Keratinocyte (primary cell): ENCODE measurements around the gene BPNT1. TPM values are rescaled to one million over a fixed set of nuclear protein-coding genes. Genes with fewer than 3 reads are reported as not detected.

Experiments
- DNase-seq: peaks from one replicate; pipeline ENCODE4 v3.0.0-alpha.2; 2011; ENCODE audit warnings: low read depth, missing footprints, low spot score
- FAIRE-seq: peaks from 2 replicates; lab custom pipeline; 2011; peaks lifted over from hg19 to GRCh38; lab: Jason Lieb, UNC
- H2AFZ ChIP-seq: 2 replicates; pipeline ENCODE4 v1.6.0; 2012; ENCODE audit warnings: low read length, control low read depth, inconsistent platforms; ENCODE audit not compliant: control insufficient read depth
- H3K27ac ChIP-seq: 2 replicates; pipeline ENCODE4 v1.5.1; 2011; ENCODE audit warnings: low read length; ENCODE audit not compliant: control insufficient read depth, insufficient read depth
- H3K27me3 ChIP-seq: 3 replicates; pipeline ENCODE4 v1.6.0; 2011; ENCODE audit warnings: low read length; ENCODE audit not compliant: control insufficient read depth, insufficient read depth; ENCODE audit errors: extremely low read depth
- H3K36me3 ChIP-seq, 2 experiments: 2 replicates in 1 of 2; 3 replicates in 1 of 2; pipeline ENCODE4 v1.5.1; 2011; ENCODE audit warnings: low read length in 2 of 2, mild to moderate bottlenecking in 1 of 2; ENCODE audit not compliant: control insufficient read depth in 2 of 2, insufficient read depth in 2 of 2; ENCODE audit errors: extremely low read depth in 1 of 2
- H3K4me1 ChIP-seq: 3 replicates; pipeline ENCODE4 v1.5.1; 2011; ENCODE audit warnings: low read length; ENCODE audit not compliant: control insufficient read depth, insufficient read depth; ENCODE audit errors: extremely low read depth
- H3K4me2 ChIP-seq: 3 replicates; pipeline ENCODE4 v1.6.0; 2011; ENCODE audit warnings: low read depth, low read length; ENCODE audit not compliant: control insufficient read depth, insufficient read depth; ENCODE audit errors: extremely low read depth
- H3K4me3 ChIP-seq, 3 experiments: fragments of 200-600 bp in 1 of 3; sonication (generic) in 1 of 3; 2 replicates in 2 of 3; 3 replicates in 1 of 3; pipeline ENCODE4 v1.5.1; 2011 to 2016; ENCODE audit warnings: low read length in 3 of 3, mild to moderate bottlenecking in 3 of 3, control low read depth in 2 of 3, inconsistent platforms in 1 of 3, low read depth in 1 of 3, mixed read lengths in 1 of 3, mixed run types in 1 of 3, moderate library complexity in 1 of 3; ENCODE audit not compliant: control insufficient read depth in 2 of 3, insufficient read depth in 2 of 3; ENCODE audit errors: extremely low read depth in 1 of 3
- H3K79me2 ChIP-seq: 2 replicates; pipeline ENCODE4 v1.6.0; 2012; ENCODE audit warnings: low read length; ENCODE audit not compliant: control insufficient read depth, insufficient read depth
- H3K9ac ChIP-seq: 3 replicates; pipeline ENCODE4 v1.6.0; 2011; ENCODE audit warnings: low read length; ENCODE audit not compliant: control insufficient read depth, insufficient read depth; ENCODE audit errors: extremely low read depth
- H3K9me1 ChIP-seq: 3 replicates; pipeline ENCODE4 v1.6.0; 2011; ENCODE audit warnings: low read length; ENCODE audit not compliant: control insufficient read depth, insufficient read depth; ENCODE audit errors: extremely low read depth
- H3K9me3 ChIP-seq: 2 replicates; pipeline ENCODE4 v1.5.1; 2012; ENCODE audit warnings: low read depth, low read length; ENCODE audit not compliant: control insufficient read depth
- H4K20me1 ChIP-seq: 3 replicates; pipeline ENCODE4 v1.6.0; 2011; ENCODE audit warnings: low read length; ENCODE audit not compliant: control insufficient read depth, insufficient read depth; ENCODE audit errors: extremely low read depth
- EZH2 ChIP-seq: IDR thresholded peaks from one replicate; pipeline ENCODE4 v1.6.1; 2012; ENCODE audit warnings: inconsistent platforms, mild to moderate bottlenecking, low read length, moderate library complexity
- dilution Hi-C: fragments of 300-500 bp; cut with MboI; formaldehyde crosslinking; loops from one replicate; pipeline ENCODE4 v1.7.0; 2020; ENCODE audit warnings: low sequenced_read_pairs; ENCODE audit not compliant: extremely low pct_ligation_motif_present
- polyA plus RNA-seq, 5 experiments: library from polyadenylated mRNA; depleted of rRNA in 3 of 5; stranded (reverse) in 3 of 5; stranded (forward) in 1 of 5; unstranded in 1 of 5; fragments of >200 nt; gene quantifications; 1 replicate in 1 of 5; 2 replicates in 3 of 5; 3 replicates in 1 of 5; pipeline versions ENCODE4 v1.2.1 to v1.2.3, GENCODE V29; 2011 to 2012; ENCODE audit warnings: missing spikeins in 2 of 5, low read depth in 1 of 5, low replicate concordance in 1 of 5
- TF ChIP-seq, protein P1 (sequence below), 3 experiments: IDR thresholded peaks in 1 of 3; conservative IDR thresholded peaks in 1 of 3; optimal IDR thresholded peaks in 1 of 3; 2 replicates in 2 of 3; 3 replicates in 1 of 3; pipeline versions ENCODE3 to v1.5.1; 2011; ENCODE audit warnings: low read length in 3 of 3, mild to moderate bottlenecking in 3 of 3, moderate library complexity in 2 of 3, control low read depth in 1 of 3, inconsistent platforms in 1 of 3; ENCODE audit not compliant: insufficient read depth in 2 of 3; ENCODE audit errors: extremely low read depth in 1 of 3

BPNT1 gene
- polyA plus RNA-seq, 1 donor (not counting 4 experiments of a cell fraction or from before 2014, with no cell fraction given): 53.7 TPM

DNA sequence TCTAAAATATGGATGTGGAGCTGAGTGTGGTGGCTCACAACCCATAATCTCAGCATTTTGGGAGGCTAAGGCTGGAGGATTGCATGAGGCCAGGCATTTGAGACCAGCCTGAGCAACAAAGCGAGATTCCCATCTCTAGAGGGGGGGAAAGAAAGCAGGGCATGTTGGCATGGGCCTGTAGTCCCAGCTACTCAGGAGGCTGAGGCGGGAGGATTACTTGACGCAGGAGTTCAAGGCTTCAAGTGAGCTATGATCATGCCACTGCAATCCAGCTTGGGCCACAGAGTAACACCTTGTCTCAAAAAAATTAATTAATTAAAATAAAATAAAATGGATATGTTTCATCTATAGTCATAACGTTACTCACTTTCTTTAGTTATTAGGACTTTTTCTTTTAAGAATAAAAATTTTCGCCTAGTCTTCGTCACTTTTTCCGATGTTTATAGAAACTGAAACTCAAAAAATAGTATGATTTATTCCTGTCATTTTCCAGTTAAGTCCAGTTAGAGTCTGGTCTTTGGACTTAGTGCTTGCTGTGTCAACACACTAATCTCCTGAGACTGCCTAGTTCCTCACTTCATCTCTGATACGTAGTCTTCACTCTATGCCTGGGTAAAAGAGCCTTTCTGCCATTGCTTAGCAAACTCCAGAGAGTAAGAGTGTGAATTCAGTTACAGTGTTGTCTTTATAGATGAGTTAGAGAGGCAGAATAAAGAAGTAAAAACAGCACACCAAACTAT, 32.4 kb upstream of the BPNT1 start:
- no peak for FAIRE-seq
- no peak overlapping the region for H3K4me2 ChIP-seq
- no peaks in the 10 kb centered on the region for H3K9me3 ChIP-seq
- DNase-seq: no peak
- no peaks in the 10 kb centered on the region for H4K20me1 ChIP-seq
- H3K79me2 ChIP-seq: peaks cover 4% of the 10 kb centered on the region
- no peaks in the 10 kb centered on the region for H3K4me1 ChIP-seq
- H3K9ac ChIP-seq: no peak overlapping the region
- dilution Hi-C loops: no loop called here
- no peak overlapping the region for H3K4me3 ChIP-seq
- no peak overlapping the region for H2AFZ ChIP-seq
- no peaks in the 10 kb centered on the region for H3K27me3 ChIP-seq
- TF ChIP-seq, protein P1, sequence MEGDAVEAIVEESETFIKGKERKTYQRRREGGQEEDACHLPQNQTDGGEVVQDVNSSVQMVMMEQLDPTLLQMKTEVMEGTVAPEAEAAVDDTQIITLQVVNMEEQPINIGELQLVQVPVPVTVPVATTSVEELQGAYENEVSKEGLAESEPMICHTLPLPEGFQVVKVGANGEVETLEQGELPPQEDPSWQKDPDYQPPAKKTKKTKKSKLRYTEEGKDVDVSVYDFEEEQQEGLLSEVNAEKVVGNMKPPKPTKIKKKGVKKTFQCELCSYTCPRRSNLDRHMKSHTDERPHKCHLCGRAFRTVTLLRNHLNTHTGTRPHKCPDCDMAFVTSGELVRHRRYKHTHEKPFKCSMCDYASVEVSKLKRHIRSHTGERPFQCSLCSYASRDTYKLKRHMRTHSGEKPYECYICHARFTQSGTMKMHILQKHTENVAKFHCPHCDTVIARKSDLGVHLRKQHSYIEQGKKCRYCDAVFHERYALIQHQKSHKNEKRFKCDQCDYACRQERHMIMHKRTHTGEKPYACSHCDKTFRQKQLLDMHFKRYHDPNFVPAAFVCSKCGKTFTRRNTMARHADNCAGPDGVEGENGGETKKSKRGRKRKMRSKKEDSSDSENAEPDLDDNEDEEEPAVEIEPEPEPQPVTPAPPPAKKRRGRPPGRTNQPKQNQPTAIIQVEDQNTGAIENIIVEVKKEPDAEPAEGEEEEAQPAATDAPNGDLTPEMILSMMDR (optimal IDR thresholded peaks at IDR 0.05 in 1 of 3, IDR thresholded peaks at IDR 0.05 in 1 of 3, conservative IDR thresholded peaks at IDR 0.05 in 1 of 3; ENCODE audit: extremely low read depth in 1 of 3, insufficient read depth in 2 of 3, low read length in 3 of 3): no peak
- TF ChIP-seq EZH2: no peak
- peaks cover 0 to 3% of the 10 kb centered on the region in 2 experiments for H3K36me3 ChIP-seq
- H3K27ac ChIP-seq: no peak overlapping the region
- no peaks in the 10 kb centered on the region for H3K9me1 ChIP-seq

DNA sequence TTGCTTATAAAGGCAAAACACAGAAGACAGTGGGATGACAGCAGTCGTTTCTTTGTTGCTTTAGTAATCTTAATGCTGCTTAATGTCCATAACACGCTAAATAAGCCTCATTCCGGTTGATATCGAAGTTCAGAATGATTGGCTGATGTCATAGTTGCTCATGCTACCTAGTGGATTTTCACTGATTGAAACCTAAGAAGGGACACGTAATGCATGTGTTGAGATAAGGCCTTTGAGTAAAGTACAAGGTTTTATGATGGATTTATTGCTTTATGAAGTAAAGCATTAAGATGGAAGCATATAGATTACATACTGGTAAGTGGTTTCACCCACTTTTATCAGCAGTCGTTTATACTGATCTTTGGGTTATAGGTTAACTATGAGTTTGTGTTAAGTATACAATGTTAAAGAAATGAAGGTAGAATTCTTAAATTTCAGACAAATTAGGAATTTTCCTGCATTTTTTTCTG, 29.5 kb upstream of the BPNT1 start:
- dilution Hi-C loops: no loop called here
- Histone ChIP-seq H3K27ac (no peak overlapping the region), H3K36me3 (peaks cover 0 to 5% of the 10 kb centered on the region in 2 experiments), H3K27me3 (no peaks in the 10 kb centered on the region), H3K4me2 (no peak overlapping the region), H2AFZ (no peak overlapping the region), H4K20me1 (no peaks in the 10 kb centered on the region), H3K9me3 (no peaks in the 10 kb centered on the region), H3K9me1 (no peaks in the 10 kb centered on the region), H3K79me2 (peaks cover 4% of the 10 kb centered on the region), H3K4me3 (no peak overlapping the region), H3K9ac (no peak overlapping the region), H3K4me1 (no peaks in the 10 kb centered on the region)
- DNase-seq: no peak
- FAIRE-seq: no peak
- TF ChIP-seq, protein P1 (optimal IDR thresholded peaks at IDR 0.05 in 1 of 3, IDR thresholded peaks at IDR 0.05 in 1 of 3, conservative IDR thresholded peaks at IDR 0.05 in 1 of 3; ENCODE audit: extremely low read depth in 1 of 3, insufficient read depth in 2 of 3, low read length in 3 of 3): no peak
- TF ChIP-seq EZH2: no peak
